Measurements from ENCODE around the gene CLEC3B.
"Not testable (repeated sequence)": the region's sequence is repeated elsewhere in the genome, so short reads cannot be mapped to it uniquely, and the experiment has no call there.

Gene CLEC3B

GRCh38 chr3:45026038-45026437 is at the start of gene CLEC3B:
CLEC3B (plus strand) TSS chr3:45026303; CDS start chr3:45026363, 60 bp downstream.
- Mint-ChIP-seq H3K4me1 (peaks cover 5% of the 10 kb centered on the region), H3K9me3 (no peaks in the 10 kb centered on the region), H3K27ac (no peak within 1 kb of the TSS), H3K36me3 (no peaks in the 10 kb centered on the region), H3K4me3 (no peak within 1 kb of the TSS)
- ATAC-seq (no peak), DNase-seq (ENCODE audit: low spot score in 2 of 2) (no peak)

GRCh38 chr3:44981220-44981619 is 44.9 kb upstream of the CLEC3B start:
- DNase-seq (ENCODE audit: low spot score in 2 of 2) (no peak), ATAC-seq (no peak)
- H3K4me1 Mint-ChIP-seq: peaks cover 68% of the 10 kb centered on the region
- no peak overlapping the region for H3K4me3 Mint-ChIP-seq
- peak overlapping the region; percentile 46 for H3K27ac Mint-ChIP-seq
- no peaks in the 10 kb centered on the region for H3K9me3 Mint-ChIP-seq
- peaks cover 13% of the 10 kb centered on the region for H3K36me3 Mint-ChIP-seq

- ATAC-seq: peak; percentile 39
- H3K4me1 Mint-ChIP-seq: peaks cover 65% of the 10 kb centered on the region
Measured at GRCh38 chr3:44981751-44982150, 44.4 kb upstream of the CLEC3B start.

GRCh38 chr3:44982817-44983216 is 43.3 kb upstream of the CLEC3B start:
- DNase-seq (ENCODE audit: low spot score in 2 of 2): no peak
- no peak for ATAC-seq
- peak overlapping the region; percentile 46 for H3K27ac Mint-ChIP-seq

More at GRCh38 chr3:44981751-44982150, 44.4 kb upstream of the CLEC3B start:
- peak overlapping the region; percentile 10 for H3K4me3 Mint-ChIP-seq
- peaks cover 9% of the 10 kb centered on the region for H3K36me3 Mint-ChIP-seq
- H3K9me3 Mint-ChIP-seq: no peaks in the 10 kb centered on the region
- H3K27ac Mint-ChIP-seq: peak overlapping the region; percentile 46
- no peak for DNase-seq (ENCODE audit: low spot score in 2 of 2)

GRCh38 chr3:44983484-44983941 is 42.6 kb upstream of the CLEC3B start:
- H3K9me3 Mint-ChIP-seq: no peaks in the 10 kb centered on the region
- DNase-seq (ENCODE audit: low spot score in 2 of 2) (no peak), ATAC-seq (no peak)
- no peak overlapping the region for H3K4me3 Mint-ChIP-seq
- peaks cover 13% of the 10 kb centered on the region for H3K36me3 Mint-ChIP-seq
- H3K4me1 Mint-ChIP-seq: peaks cover 72% of the 10 kb centered on the region
- peak overlapping the region; percentile 46 for H3K27ac Mint-ChIP-seq

More at GRCh38 chr3:44982817-44983216, 43.3 kb upstream of the CLEC3B start:
- Mint-ChIP-seq H3K4me3 (no peak overlapping the region), H3K9me3 (no peaks in the 10 kb centered on the region), H3K36me3 (peaks cover 13% of the 10 kb centered on the region), H3K4me1 (peaks cover 72% of the 10 kb centered on the region)

- H3K9me3 Mint-ChIP-seq: no peaks in the 10 kb centered on the region
- H3K4me1 Mint-ChIP-seq: peaks cover 72% of the 10 kb centered on the region
- H3K4me3 Mint-ChIP-seq: no peak overlapping the region
- ATAC-seq: peak; percentile 59
- peaks cover 13% of the 10 kb centered on the region for H3K36me3 Mint-ChIP-seq
- no peak overlapping the region for H3K27ac Mint-ChIP-seq
- DNase-seq (ENCODE audit: low spot score in 2 of 2): no peak
Measured at GRCh38 chr3:44984335-44984734, 41.8 kb upstream of the CLEC3B start.

GRCh38 chr3:44986330-44986729 is 39.8 kb upstream of the CLEC3B start:
- not testable (repeated sequence) for H3K9me3 Mint-ChIP-seq; H3K27ac Mint-ChIP-seq; ATAC-seq; H3K4me3 Mint-ChIP-seq; DNase-seq (ENCODE audit: low spot score in 2 of 2)
- H3K36me3 Mint-ChIP-seq: peaks cover 28% of the 10 kb centered on the region
- peaks cover 63% of the 10 kb centered on the region for H3K4me1 Mint-ChIP-seq

- no peak for DNase-seq (ENCODE audit: low spot score in 2 of 2)
- peaks cover 57% of the 10 kb centered on the region for H3K4me1 Mint-ChIP-seq
- ATAC-seq: no peak
- peaks cover 37% of the 10 kb centered on the region for H3K36me3 Mint-ChIP-seq
- H3K27ac Mint-ChIP-seq: peak overlapping the region; percentile 63
- H3K4me3 Mint-ChIP-seq: no peak overlapping the region
- no peaks in the 10 kb centered on the region for H3K9me3 Mint-ChIP-seq
Measured at GRCh38 chr3:44987332-44987731, 38.8 kb upstream of the CLEC3B start.

GRCh38 chr3:44988073-44988472 is 38.0 kb upstream of the CLEC3B start:
- Mint-ChIP-seq H3K27ac (peak overlapping the region; percentile 63), H3K4me3 (no peak overlapping the region), H3K4me1 (peaks cover 49% of the 10 kb centered on the region), H3K9me3 (no peaks in the 10 kb centered on the region), H3K36me3 (peaks cover 45% of the 10 kb centered on the region)
- no peak for DNase-seq (ENCODE audit: low spot score in 2 of 2)
- no peak for ATAC-seq

GRCh38 chr3:44989141-44989540 is 37.0 kb upstream of the CLEC3B start:
- no peaks in the 10 kb centered on the region for H3K9me3 Mint-ChIP-seq
- H3K4me3 Mint-ChIP-seq: no peak overlapping the region
- H3K36me3 Mint-ChIP-seq: peaks cover 55% of the 10 kb centered on the region
- DNase-seq (ENCODE audit: low spot score in 2 of 2) (no peak), ATAC-seq (no peak)
- peaks cover 44% of the 10 kb centered on the region for H3K4me1 Mint-ChIP-seq
- no peak overlapping the region for H3K27ac Mint-ChIP-seq

- peaks cover 62% of the 10 kb centered on the region for H3K36me3 Mint-ChIP-seq
- H3K4me1 Mint-ChIP-seq: peaks cover 47% of the 10 kb centered on the region
- H3K9me3 Mint-ChIP-seq: no peaks in the 10 kb centered on the region
- H3K4me3 Mint-ChIP-seq: no peak overlapping the region
- no peak overlapping the region for H3K27ac Mint-ChIP-seq
- ATAC-seq (no peak), DNase-seq (ENCODE audit: low spot score in 2 of 2) (no peak)
Measured at GRCh38 chr3:44989636-44990373, 36.3 kb upstream of the CLEC3B start.

- H3K27ac Mint-ChIP-seq: peak overlapping the region; percentile 36
- no peaks in the 10 kb centered on the region for H3K9me3 Mint-ChIP-seq
- DNase-seq (ENCODE audit: low spot score in 2 of 2): no peak
- peaks cover 72% of the 10 kb centered on the region for H3K36me3 Mint-ChIP-seq
- ATAC-seq: no peak
- H3K4me3 Mint-ChIP-seq: no peak overlapping the region
- peaks cover 56% of the 10 kb centered on the region for H3K4me1 Mint-ChIP-seq
Measured at GRCh38 chr3:44991326-44991725, 34.8 kb upstream of the CLEC3B start.

GRCh38 chr3:44992555-44993470 is 33.3 kb upstream of the CLEC3B start:
- no peaks in the 10 kb centered on the region for H3K9me3 Mint-ChIP-seq
- H3K36me3 Mint-ChIP-seq: peaks cover 79% of the 10 kb centered on the region
- DNase-seq (ENCODE audit: low spot score in 2 of 2) (no peak), ATAC-seq (no peak)
- H3K4me3 Mint-ChIP-seq: no peak overlapping the region
- H3K27ac Mint-ChIP-seq: peak overlapping the region; percentile 68
- peaks cover 48% of the 10 kb centered on the region for H3K4me1 Mint-ChIP-seq

- Mint-ChIP-seq H3K36me3 (peaks cover 88% of the 10 kb centered on the region), H3K4me3 (no peak overlapping the region), H3K27ac (peak overlapping the region; percentile 68), H3K9me3 (no peaks in the 10 kb centered on the region), H3K4me1 (peaks cover 40% of the 10 kb centered on the region)
- ATAC-seq: peak; percentile 19
- no peak for DNase-seq (ENCODE audit: low spot score in 2 of 2)
Measured at GRCh38 chr3:44993471-44994205, 32.5 kb upstream of the CLEC3B start.

Measured in stimulated activated effector memory CD8-positive, alpha-beta T cell treated with anti-CD3 and anti-CD28 coated beads, Interleukin-12 subunit alpha, Interleukin-12 subunit beta, amount 100 ng/mL, for 72 hours (primary cell).